A549 treated with GW870086 at 1 μM for 4 hours (cell line): ENCODE data around the gene CASP8. TPM values are rescaled to one million over a fixed set of nuclear protein-coding genes. Genes with fewer than 3 reads are reported as not detected.

Experiments
- total RNA-seq: library from RNA; stranded (reverse); fragments of 200-300 nt; extraction: Qiagen RNA extraction; gene quantifications from 5 replicates; pipeline ENCODE4 v1.2.3, GENCODE V29; 2022; ENCODE audit warnings: low read depth

The CASP8 gene
- total RNA-seq, result 30.1 to 35.6 TPM (median 33.4 TPM) in 5 replicates

GRCh38 chr2:201260302-201260800 is at the start of gene CASP8:
TSS of gene CASP8 (plus strand) at chr2:201260536. CDS start at chr2:201266487, 5,951 bp downstream.

Other genes starting within 250 kb of the CASP8 start
- 2.4 to 5.0 TPM (median 4.2 TPM) in 5 replicates for gene HYCC2, start 188.9 kb upstream of the CASP8 start, total RNA-seq
- gene NDUFB3, start 188.5 kb upstream of the CASP8 start, total RNA-seq, result 124 to 169 TPM (median 144 TPM) in 5 replicates
- gene CFLAR, start 144.4 kb upstream of the CASP8 start, total RNA-seq, result 87.6 to 118 TPM (median 96.2 TPM) in 5 replicates
- 1.9 to 2.6 TPM (median 2.0 TPM) in 5 replicates for gene CASP10, start 77.4 kb upstream of the CASP8 start, total RNA-seq
- 0.19 to 0.22 TPM in 2 of 5 replicates, not detected in the others for gene FLACC1, start 96.8 kb downstream of the CASP8 start, total RNA-seq
- gene TRAK2, start 190.9 kb downstream of the CASP8 start, total RNA-seq, result 9.9 to 16.1 TPM (median 14.6 TPM) in 5 replicates
- gene STRADB, start 191.2 kb downstream of the CASP8 start, total RNA-seq, result 19.4 to 29.2 TPM (median 23.7 TPM) in 5 replicates